ENCODE results near the gene DNAH10.

Gene DNAH10

GRCh38 chr12:123761841-123762714, at the start of gene DNAH10:
DNAH10 (plus strand) TSS chr12:123762301; CDS start chr12:123762337, 36 bp downstream.
- H3K4me3 ChIP-seq (ENCODE audit: low read depth, low read length) = peak within 1 kb of the TSS; percentile 61

- peak overlapping the region; percentile 94 for H3K4me3 ChIP-seq (ENCODE audit: low read depth, low read length)
Observed at GRCh38 chr12:123712780-123713319, 49.3 kb upstream of the DNAH10 start.

GRCh38 chr12:123713398-123713797, 48.7 kb upstream of the DNAH10 start:
- H3K4me3 ChIP-seq (ENCODE audit: low read depth, low read length) = peak overlapping the region; percentile 94

GRCh38 chr12:123713823-123714585, 48.1 kb upstream of the DNAH10 start:
- no peak overlapping the region for H3K4me3 ChIP-seq (ENCODE audit: low read depth, low read length)

- H3K4me3 ChIP-seq (ENCODE audit: low read depth, low read length) = no peak overlapping the region
Observed at GRCh38 chr12:123715195-123715594, 46.9 kb upstream of the DNAH10 start.

- no peak overlapping the region for H3K4me3 ChIP-seq (ENCODE audit: low read depth, low read length)
Observed at GRCh38 chr12:123717350-123717749, 44.8 kb upstream of the DNAH10 start.

GRCh38 chr12:123720141-123720814, 41.8 kb upstream of the DNAH10 start:
- H3K4me3 ChIP-seq (ENCODE audit: low read depth, low read length) = no peak overlapping the region

GRCh38 chr12:123721245-123721644, 40.9 kb upstream of the DNAH10 start:
- no peak overlapping the region for H3K4me3 ChIP-seq (ENCODE audit: low read depth, low read length)

GRCh38 chr12:123723011-123723410, 39.1 kb upstream of the DNAH10 start:
- no peak overlapping the region for H3K4me3 ChIP-seq (ENCODE audit: low read depth, low read length)

GRCh38 chr12:123723765-123724164, 38.3 kb upstream of the DNAH10 start:
- no peak overlapping the region for H3K4me3 ChIP-seq (ENCODE audit: low read depth, low read length)

- no peak overlapping the region for H3K4me3 ChIP-seq (ENCODE audit: low read depth, low read length)
Observed at GRCh38 chr12:123726244-123726643, 35.9 kb upstream of the DNAH10 start.

GRCh38 chr12:123726962-123727361, 35.1 kb upstream of the DNAH10 start:
- H3K4me3 ChIP-seq (ENCODE audit: low read depth, low read length) = no peak overlapping the region

GRCh38 chr12:123727878-123728277, 34.2 kb upstream of the DNAH10 start:
- no peak overlapping the region for H3K4me3 ChIP-seq (ENCODE audit: low read depth, low read length)

- no peak overlapping the region for H3K4me3 ChIP-seq (ENCODE audit: low read depth, low read length)
Observed at GRCh38 chr12:123731596-123731995, 30.5 kb upstream of the DNAH10 start.

- H3K4me3 ChIP-seq (ENCODE audit: low read depth, low read length) = no peak overlapping the region
Observed at GRCh38 chr12:123732251-123732650, 29.9 kb upstream of the DNAH10 start.

- no peak overlapping the region for H3K4me3 ChIP-seq (ENCODE audit: low read depth, low read length)
Observed at GRCh38 chr12:123733229-123733628, 28.9 kb upstream of the DNAH10 start.

GRCh38 chr12:123734268-123734667, 27.8 kb upstream of the DNAH10 start:
- H3K4me3 ChIP-seq (ENCODE audit: low read depth, low read length) = no peak overlapping the region

GRCh38 chr12:123741937-123742572, 20.0 kb upstream of the DNAH10 start:
- no peak overlapping the region for H3K4me3 ChIP-seq (ENCODE audit: low read depth, low read length)

GRCh38 chr12:123743002-123743401, 19.1 kb upstream of the DNAH10 start:
- no peak overlapping the region for H3K4me3 ChIP-seq (ENCODE audit: low read depth, low read length)

- H3K4me3 ChIP-seq (ENCODE audit: low read depth, low read length) = no peak overlapping the region
Observed at GRCh38 chr12:123744836-123745235, 17.3 kb upstream of the DNAH10 start.

GRCh38 chr12:123747309-123747708, 14.8 kb upstream of the DNAH10 start:
- H3K4me3 ChIP-seq (ENCODE audit: low read depth, low read length) = no peak overlapping the region
